Coronary artery (tissue), 2 donors: ENCODE measurements around the gene LDB3.

Experiments
- DNase-seq: peaks from one replicate; pipeline ENCODE4 v3.0.0-alpha.2; 2017; ENCODE audit warnings: low spot score
- H3K27ac ChIP-seq, 2 donors: fragments of 200-600 bp; sonication (generic); one replicate each; pipeline ENCODE4 v1.5.1; 2016 to 2019
- H3K4me3 ChIP-seq: fragments of 200-600 bp; sonication (generic); 2 replicates; pipeline ENCODE4 v1.5.1; 2016; ENCODE audit warnings: mild to moderate bottlenecking, moderate library complexity
- CTCF ChIP-seq: fragments of 200-600 bp; sonication (generic); IDR thresholded peaks from one replicate; pipeline ENCODE4 v1.5.1; 2019; ENCODE audit warnings: antibody characterized with exemption

LDB3 gene

DNA sequence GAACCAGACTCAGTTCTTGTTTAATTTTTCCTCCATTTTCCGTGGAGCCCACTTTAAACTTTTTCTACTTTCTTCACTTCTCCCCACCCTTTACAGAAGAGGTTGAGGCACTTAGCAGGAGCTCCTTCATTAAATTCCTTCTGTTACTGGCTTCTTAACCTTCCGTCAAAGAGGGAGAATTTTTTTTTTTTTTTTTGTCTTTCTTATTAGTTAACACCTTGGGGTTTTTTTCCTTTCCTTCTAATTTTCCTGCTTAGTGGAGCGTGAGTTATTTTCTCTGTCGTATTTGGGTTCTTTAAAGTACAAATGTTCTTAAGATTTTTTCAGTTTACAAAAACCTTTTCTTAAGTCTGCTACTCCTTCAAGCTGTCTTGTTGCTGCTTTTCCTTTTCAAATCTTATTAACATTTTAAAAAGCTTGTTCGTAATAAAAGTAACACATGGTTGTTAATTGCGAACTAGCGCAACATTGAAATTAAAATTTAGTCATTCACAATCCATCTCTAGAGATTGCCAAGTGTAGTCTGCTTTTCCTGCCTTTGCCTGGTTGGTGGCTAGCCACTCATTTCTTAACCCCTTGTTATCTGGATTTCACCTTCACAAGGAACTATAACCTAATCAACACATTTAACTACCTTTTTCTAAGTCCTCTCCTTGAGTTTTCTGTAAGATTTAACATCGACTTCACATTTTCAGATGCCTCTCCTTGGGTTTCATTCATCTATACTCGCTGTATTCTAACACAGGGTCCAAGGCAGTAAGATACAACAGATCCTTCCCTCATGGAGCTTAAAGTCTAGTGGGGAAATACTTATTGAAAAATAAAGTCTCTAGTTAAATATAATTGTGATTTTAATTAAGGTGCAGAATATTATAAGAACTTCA lies 90.1 kb downstream of the LDB3 start:
- no peak for DNase-seq
- H3K27ac ChIP-seq, result peak overlapping the region; percentile 90 to 97
- TF ChIP-seq CTCF, result no peak
- H3K4me3 ChIP-seq, result peak overlapping the region; percentile 95

DNA sequence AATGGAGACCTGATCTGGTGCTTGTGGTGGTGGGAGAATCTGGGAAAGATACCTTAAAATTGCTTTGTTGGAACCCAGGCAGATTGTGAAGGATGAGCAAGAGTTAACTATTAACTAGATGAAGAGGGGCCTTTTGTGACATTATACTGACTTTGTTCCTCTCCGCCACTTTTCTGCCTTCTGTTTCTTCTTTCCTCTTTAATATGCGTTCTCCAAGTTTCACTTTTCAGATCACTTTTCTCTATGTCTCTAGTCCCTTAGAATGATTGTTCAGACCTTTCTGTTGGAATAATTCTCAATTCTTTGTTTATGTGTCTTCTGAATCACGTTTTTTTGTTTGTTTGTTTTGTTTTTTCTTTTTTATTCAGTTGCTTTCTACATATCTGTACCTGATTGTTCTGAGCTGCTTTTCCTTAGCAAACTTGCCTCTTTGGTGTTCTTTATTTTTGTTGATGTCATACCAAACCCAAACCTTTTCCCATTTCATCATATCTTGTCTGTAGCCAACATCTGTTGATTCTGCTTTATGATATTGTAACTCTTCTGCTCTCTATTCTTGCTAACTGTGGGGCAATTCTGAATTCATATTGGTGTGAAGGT lies 90.9 kb downstream of the LDB3 start:
- peak overlapping the region in 1 of 2 donors; percentile 90 for H3K27ac ChIP-seq
- H3K4me3 ChIP-seq, result peak overlapping the region; percentile 95
- no peak for DNase-seq
- no peak for TF ChIP-seq CTCF

GRCh38 chr10:86763404-86763803 lies 95.1 kb downstream of the LDB3 start:
- Histone ChIP-seq H3K27ac (no peak overlapping the region), H3K4me3 (no peak overlapping the region)
- DNase-seq, result no peak
- TF ChIP-seq CTCF, result no peak

GRCh38 chr10:86765548-86765947 lies 97.2 kb downstream of the LDB3 start:
- no peak overlapping the region for H3K27ac ChIP-seq
- DNase-seq, result no peak
- H3K4me3 ChIP-seq, result no peak overlapping the region
- no peak for TF ChIP-seq CTCF

DNA sequence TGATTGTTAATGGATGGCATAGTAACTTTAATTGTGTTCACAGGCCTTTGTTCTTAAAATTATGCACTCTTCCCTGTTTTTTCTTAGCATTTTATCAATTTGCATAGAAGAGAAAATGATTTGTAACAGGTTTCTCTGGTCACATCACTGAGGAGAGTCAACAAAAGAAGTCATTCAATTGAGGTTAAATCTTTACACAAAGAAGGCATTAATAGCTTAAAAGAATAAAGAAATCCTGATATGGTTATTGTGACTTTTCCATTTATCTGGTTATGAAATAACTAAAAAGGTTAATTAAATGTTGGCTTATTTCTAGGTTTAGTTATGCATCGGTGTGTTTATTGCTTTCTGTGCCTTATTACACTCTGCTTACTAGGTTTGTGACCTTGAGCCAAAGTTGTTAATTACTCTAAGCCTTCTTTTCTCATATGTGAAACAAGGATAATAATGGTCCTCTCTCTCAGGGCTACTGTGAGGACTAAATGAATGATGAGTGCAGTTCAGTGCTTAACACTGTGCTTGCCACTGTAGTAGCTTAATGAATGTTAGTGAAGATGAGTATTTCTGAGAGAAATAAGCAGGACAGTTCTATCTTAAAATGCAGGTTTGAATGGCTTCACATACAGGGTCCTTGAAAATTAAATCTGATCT lies 100.2 kb downstream of the LDB3 start:
- no peak overlapping the region for H3K27ac ChIP-seq
- TF ChIP-seq CTCF, result no peak
- H3K4me3 ChIP-seq, result no peak overlapping the region

DNA sequence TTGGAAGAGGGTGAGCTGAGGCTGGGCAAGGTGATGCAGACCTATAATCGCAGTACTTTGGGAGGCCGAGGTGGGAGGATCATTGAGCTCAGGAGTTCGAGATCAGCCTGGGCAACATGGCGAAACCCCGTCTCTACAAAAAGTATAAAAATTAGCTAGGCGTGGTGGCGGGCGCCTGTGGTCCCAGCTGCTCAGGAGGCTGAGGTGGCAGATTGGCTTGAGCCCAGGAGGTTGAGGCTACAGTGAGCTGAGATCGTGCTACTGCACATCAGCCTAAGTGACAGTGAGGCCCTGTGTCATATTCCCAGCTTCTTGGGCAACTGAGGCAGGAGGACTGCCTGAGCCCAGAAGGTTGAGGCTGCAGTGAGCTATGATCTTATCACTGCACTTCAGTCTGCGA lies 101.7 kb downstream of the LDB3 start:
- H3K4me3 ChIP-seq, result no peak overlapping the region
- H3K27ac ChIP-seq, result no peak overlapping the region
- no peak for DNase-seq
- TF ChIP-seq CTCF, result no peak

More for the DNA sequence above, 100.2 kb downstream of the LDB3 start:
- DNase-seq, result no peak
